Breast epithelium (tissue), 4 donors: ENCODE results near the gene HDHD3. TPM values are rescaled to one million over a fixed set of nuclear protein-coding genes. Genes with fewer than 3 reads are reported as not detected.
"Not testable (repeated sequence)": the region's sequence is repeated elsewhere in the genome, so short reads cannot be mapped to it uniquely, and the experiment has no call there.

Experiments used
- DNase-seq, 2 donors: peaks; one replicate each; pipeline ENCODE4 v3.0.0-alpha.2; 2019; ENCODE audit warnings: low spot score in 2 of 2
- H3K27ac ChIP-seq, 2 donors: fragments of 200-600 bp; sonication (generic) in 1 of 2; one replicate each; pipeline ENCODE4 v1.5.1; 2016 to 2019; ENCODE audit warnings: mild to moderate bottlenecking in 1 of 2
- H3K27me3 ChIP-seq, 2 donors: fragments of 200-600 bp; sonication (generic) in 1 of 2; one replicate each; pipeline versions ENCODE4 v1.5.1 to v1.6.0; 2017 to 2019; ENCODE audit warnings: control low read depth in 1 of 2, mild to moderate bottlenecking in 1 of 2
- H3K36me3 ChIP-seq: fragments of 200-600 bp; one replicate; pipeline ENCODE4 v1.5.1; 2019
- H3K4me1 ChIP-seq, 2 donors: fragments of 200-600 bp; sonication (generic); one replicate each; pipeline ENCODE4 v1.5.1; 2016 to 2019; ENCODE audit warnings: control low read depth in 1 of 2
- H3K4me3 ChIP-seq, 3 donors: fragments of 200-600 bp; sonication (generic); 1 replicate in 2 of 3; 2 replicates in 1 of 3; pipeline ENCODE4 v1.5.1; 2016 to 2019; ENCODE audit warnings: mild to moderate bottlenecking in 3 of 3, moderate library complexity in 2 of 3
- H3K9me3 ChIP-seq, 2 donors: fragments of 200-600 bp; sonication (generic) in 1 of 2; one replicate each; pipeline ENCODE4 v1.5.1; 2016 to 2019; ENCODE audit warnings: control low read depth in 1 of 2
- CTCF ChIP-seq, 3 donors: fragments of 450-650 bp; IDR thresholded peaks; one replicate each; pipeline ENCODE4 v1.5.1; 2016 to 2017; ENCODE audit warnings: antibody characterized with exemption in 3 of 3, mild to moderate bottlenecking in 3 of 3, moderate library complexity in 3 of 3
- POLR2A ChIP-seq: fragments of 450-650 bp; IDR thresholded peaks from one replicate; pipeline ENCODE4 v1.6.1; 2016; ENCODE audit warnings: antibody characterized with exemption, mild to moderate bottlenecking, moderate library complexity
- POLR2AphosphoS5 ChIP-seq, 3 donors: sonication (generic); formaldehyde crosslinking; IDR thresholded peaks; one replicate each; pipeline ENCODE4 v1.6.1; 2017; ENCODE audit warnings: antibody characterized with exemption in 3 of 3
- intact Hi-C: fragments of 100-400 bp; cut with DNase I; formaldehyde crosslinking; loops from one replicate; pipeline ENCODE4 v1.15.1; 2023; ENCODE audit warnings: low total_unique reads
- total RNA-seq, 3 donors: library from RNA; depleted of rRNA; stranded (reverse); fragments of >200 nt; gene quantifications; one replicate each; pipeline ENCODE4 v1.1.0, GENCODE V29; 2016

Gene HDHD3
- total RNA-seq, 3 donors from 2014 or later = 24.5 to 66.9 (median 54.1) TPM

DNA sequence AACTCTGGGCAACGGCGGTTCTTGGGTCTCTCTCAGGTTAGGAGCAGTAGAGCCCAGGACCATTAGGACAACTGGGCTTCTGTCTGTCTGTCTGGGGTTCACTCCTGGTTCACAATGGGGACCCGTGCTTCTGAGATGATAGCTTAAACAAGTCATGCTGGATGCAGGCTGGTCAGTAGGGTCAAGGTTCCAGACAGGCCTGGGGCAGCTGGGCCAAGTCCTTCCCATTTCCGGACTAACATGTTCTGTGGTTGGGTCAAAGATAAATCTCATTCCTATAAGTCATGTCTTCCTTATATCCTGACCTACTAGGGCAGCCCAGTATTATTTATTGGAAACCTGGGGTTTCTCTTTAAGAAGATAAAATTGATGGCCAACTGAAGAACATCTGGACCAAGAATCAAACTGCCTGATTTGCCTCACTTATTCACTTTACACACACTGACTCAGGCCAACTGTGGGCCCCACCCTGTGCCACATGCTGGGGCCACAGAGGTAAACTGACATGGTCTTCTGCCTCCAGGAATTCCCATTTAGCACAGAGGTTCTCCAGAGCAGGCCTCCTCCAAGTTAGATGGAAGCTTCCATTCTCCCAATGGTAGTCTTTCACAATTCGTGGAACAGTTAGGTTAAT, 8.3 kb downstream of the HDHD3 start:
- H3K4me1 ChIP-seq = peaks cover 0 to 3% of the 10 kb centered on the region in 2 donors
- no peak for DNase-seq
- no peaks in the 10 kb centered on the region for H3K27me3 ChIP-seq
- no peak overlapping the region for H3K27ac ChIP-seq
- intact Hi-C loops = no loop called here
- TF ChIP-seq POLR2AphosphoS5 (IDR thresholded peaks at IDR 0.05) = no peak
- TF ChIP-seq POLR2A = no peak
- TF ChIP-seq CTCF (IDR thresholded peaks at IDR 0.05) = no peak
- no peak overlapping the region for H3K4me3 ChIP-seq
- no peaks in the 10 kb centered on the region for H3K36me3 ChIP-seq
- H3K9me3 ChIP-seq = no peaks in the 10 kb centered on the region

GRCh38 chr9:113365652-113366051, 11.1 kb downstream of the HDHD3 start:
- DNase-seq, H3K27me3 ChIP-seq, intact Hi-C loops, H3K4me1 ChIP-seq, H3K4me3 ChIP-seq, H3K36me3 ChIP-seq, H3K9me3 ChIP-seq: not testable (repeated sequence)
- H3K27ac ChIP-seq = peak overlapping the region; percentile 14 to 48

GRCh38 chr9:113364951-113365350, 11.8 kb downstream of the HDHD3 start:
- TF ChIP-seq POLR2AphosphoS5 (IDR thresholded peaks at IDR 0.05) = no peak
- TF ChIP-seq CTCF (IDR thresholded peaks at IDR 0.05) = no peak
- TF ChIP-seq POLR2A = no peak
- Histone ChIP-seq H3K9me3 (no peaks in the 10 kb centered on the region), H3K36me3 (no peaks in the 10 kb centered on the region), H3K4me1 (no peaks in the 10 kb centered on the region), H3K27me3 (no peaks in the 10 kb centered on the region), H3K4me3 (no peak overlapping the region), H3K27ac (no peak overlapping the region)
- no peak for DNase-seq
- intact Hi-C loops = no loop called here

GRCh38 chr9:113363336-113363735, 13.4 kb downstream of the HDHD3 start:
- no peak overlapping the region for H3K27ac ChIP-seq
- intact Hi-C loops = no loop called here
- TF ChIP-seq POLR2AphosphoS5 (IDR thresholded peaks at IDR 0.05) (no peak), POLR2A (no peak), CTCF (IDR thresholded peaks at IDR 0.05) (no peak)

DNA sequence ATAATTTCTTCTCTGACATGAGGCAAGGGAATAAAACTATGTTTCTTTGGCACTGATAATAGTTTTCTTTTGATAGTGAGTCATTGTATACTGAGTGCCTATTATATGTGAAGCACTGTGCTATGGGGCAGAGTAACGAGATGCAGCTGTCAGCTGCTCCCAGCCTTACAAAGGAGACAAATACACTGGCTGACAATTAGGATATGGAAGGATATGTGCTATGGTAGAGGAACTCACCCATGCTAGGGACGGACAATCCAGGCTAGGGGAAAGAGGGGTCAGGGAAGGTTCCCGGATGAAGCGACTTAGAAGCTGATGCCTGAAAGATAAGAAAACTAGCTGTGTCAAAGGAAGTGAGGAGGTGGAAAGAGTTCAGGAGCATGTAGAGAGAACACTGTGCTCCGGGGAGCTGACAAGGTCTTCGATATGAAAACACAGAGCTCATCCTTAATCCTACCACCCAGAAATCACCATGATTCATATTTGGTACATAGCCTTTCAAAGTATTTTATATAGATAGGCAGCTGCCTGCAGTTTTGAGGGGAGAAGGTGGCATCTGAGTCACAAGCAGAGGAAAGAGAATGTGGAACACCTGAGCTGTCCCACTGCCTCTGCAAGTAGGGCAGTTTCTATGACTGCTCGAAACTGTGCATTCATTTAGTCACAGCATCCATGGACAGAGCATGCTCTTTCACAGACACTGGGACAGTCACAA, 15.3 kb downstream of the HDHD3 start:
- no peak for DNase-seq
- Histone ChIP-seq H3K27ac (no peak overlapping the region), H3K4me1 (no peaks in the 10 kb centered on the region), H3K27me3 (no peaks in the 10 kb centered on the region), H3K9me3 (no peaks in the 10 kb centered on the region), H3K4me3 (no peak overlapping the region), H3K36me3 (no peaks in the 10 kb centered on the region)
- TF ChIP-seq CTCF (IDR thresholded peaks at IDR 0.05) (no peak), POLR2A (no peak), POLR2AphosphoS5 (IDR thresholded peaks at IDR 0.05) (no peak)
- intact Hi-C loops = no loop called here

More at GRCh38 chr9:113363336-113363735, 13.4 kb downstream of the HDHD3 start:
- Histone ChIP-seq H3K4me3 (no peak overlapping the region), H3K9me3 (no peaks in the 10 kb centered on the region), H3K27me3 (no peaks in the 10 kb centered on the region), H3K4me1 (no peaks in the 10 kb centered on the region), H3K36me3 (no peaks in the 10 kb centered on the region)
- no peak for DNase-seq
